ENCODE data around the gene C1orf198.

C1orf198 gene

DNA sequence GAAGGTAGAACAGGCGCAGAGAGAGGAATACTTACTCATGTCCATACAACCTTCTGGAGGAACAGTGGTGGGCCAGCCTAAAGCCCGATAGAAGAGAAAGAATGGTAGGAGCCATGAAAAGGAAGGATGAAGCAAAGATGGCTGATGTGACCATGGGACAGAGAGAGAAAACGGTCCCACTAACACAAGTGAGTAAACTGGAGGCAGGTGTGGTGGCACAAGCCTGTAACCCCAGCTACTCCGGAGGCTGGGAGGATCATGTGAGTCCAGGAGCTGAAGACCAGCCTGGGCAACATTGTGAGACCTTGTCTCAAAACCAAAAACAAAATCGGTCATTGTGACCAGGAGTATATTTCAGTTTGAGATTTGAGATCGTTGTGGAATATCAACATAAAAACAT, 49.4 kb downstream of the C1orf198 start:
- H3K4me3 ChIP-seq (ENCODE audit: low read depth, low read length) = no peak overlapping the region
- TF ChIP-seq, protein P1, sequence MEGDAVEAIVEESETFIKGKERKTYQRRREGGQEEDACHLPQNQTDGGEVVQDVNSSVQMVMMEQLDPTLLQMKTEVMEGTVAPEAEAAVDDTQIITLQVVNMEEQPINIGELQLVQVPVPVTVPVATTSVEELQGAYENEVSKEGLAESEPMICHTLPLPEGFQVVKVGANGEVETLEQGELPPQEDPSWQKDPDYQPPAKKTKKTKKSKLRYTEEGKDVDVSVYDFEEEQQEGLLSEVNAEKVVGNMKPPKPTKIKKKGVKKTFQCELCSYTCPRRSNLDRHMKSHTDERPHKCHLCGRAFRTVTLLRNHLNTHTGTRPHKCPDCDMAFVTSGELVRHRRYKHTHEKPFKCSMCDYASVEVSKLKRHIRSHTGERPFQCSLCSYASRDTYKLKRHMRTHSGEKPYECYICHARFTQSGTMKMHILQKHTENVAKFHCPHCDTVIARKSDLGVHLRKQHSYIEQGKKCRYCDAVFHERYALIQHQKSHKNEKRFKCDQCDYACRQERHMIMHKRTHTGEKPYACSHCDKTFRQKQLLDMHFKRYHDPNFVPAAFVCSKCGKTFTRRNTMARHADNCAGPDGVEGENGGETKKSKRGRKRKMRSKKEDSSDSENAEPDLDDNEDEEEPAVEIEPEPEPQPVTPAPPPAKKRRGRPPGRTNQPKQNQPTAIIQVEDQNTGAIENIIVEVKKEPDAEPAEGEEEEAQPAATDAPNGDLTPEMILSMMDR (IDR thresholded peaks at IDR 0.05; ENCODE audit: low read depth, low read length, missing control alignments) = no peak
- no peak for DNase-seq (ENCODE audit: low read depth)

DNA sequence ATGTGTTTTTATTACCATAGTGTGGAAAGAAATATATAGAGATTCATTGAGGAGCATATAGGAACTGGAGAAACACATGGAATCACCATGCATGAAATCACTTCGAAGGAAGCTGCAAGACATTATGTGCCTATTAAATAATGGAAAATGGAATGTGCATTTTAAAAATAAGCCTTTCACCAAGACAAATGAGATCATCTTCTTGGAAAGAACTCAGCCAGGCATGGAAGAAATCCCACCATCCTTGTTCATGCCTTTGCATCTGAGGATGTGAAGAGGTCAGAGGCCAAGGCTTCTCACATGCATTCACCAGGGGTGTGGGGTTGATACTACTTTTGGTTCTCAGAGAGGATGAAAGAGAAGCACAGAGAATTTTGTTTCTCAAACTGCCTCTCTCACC, 50.0 kb downstream of the C1orf198 start:
- TF ChIP-seq, protein P1 (IDR thresholded peaks at IDR 0.05; ENCODE audit: low read depth, low read length, missing control alignments) = no peak
- no peak overlapping the region for H3K4me3 ChIP-seq (ENCODE audit: low read depth, low read length)
- DNase-seq (ENCODE audit: low read depth) = no peak

DNA sequence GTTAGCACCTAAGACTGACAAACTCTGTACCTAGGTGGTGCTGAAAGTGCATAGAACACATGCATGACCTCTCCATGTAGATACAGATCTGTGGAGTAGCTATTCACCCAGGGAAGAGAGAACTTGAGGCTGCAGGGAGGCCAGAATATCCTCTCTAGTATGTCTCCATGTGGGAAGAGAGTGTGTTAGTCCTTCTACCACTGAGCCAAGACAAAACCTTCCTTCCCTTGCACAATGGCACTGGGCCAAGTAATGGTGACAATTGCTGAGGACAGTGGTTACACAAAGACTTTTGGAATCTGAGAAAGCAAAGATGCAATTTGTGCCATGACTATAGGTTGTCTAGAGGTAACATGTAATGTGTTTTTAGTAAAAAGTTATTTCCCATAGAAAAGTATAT, 52.3 kb downstream of the C1orf198 start:
- DNase-seq (ENCODE audit: low read depth) = no peak
- TF ChIP-seq, protein P1 (IDR thresholded peaks at IDR 0.05; ENCODE audit: low read depth, low read length, missing control alignments) = no peak
- no peak overlapping the region for H3K4me3 ChIP-seq (ENCODE audit: low read depth, low read length)

DNA sequence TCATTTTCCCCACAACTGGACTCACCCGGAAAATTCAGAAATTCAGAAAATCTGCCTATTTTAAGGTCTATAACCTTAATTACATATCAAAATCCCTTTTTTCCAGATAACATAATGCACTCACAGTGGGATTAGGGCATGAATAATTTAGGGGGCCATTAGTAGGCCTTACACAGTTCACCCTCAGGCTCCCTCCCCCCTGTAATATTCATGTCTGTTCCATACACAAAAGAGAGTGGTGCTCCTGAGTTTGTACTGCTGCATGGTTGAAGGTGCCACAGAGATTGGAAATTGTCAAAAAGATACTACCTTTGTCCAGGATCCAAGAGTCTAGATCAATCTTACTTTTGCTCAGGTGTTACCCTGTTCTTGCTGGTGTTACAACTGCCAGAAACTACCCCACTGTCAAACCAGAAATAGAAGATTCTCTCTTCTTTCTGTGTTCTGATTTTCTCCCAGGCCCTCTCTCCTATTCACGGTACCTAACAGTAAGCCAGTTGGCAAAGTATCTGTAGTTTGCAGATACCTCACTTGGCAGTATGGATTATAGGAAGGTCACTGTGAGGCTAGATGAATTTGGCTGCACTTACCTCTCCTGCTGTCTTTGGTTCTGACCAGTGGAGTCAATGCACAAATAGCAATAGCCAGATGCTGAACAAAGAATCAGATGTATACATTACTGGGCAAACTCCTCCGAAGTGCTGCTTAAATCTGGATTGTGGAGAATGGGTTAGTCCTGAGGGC, 53.2 kb downstream of the C1orf198 start:
- TF ChIP-seq, protein P1 (IDR thresholded peaks at IDR 0.05; ENCODE audit: low read depth, low read length, missing control alignments) = no peak
- no peak for DNase-seq (ENCODE audit: low read depth)
- no peak overlapping the region for H3K4me3 ChIP-seq (ENCODE audit: low read depth, low read length)

DNA sequence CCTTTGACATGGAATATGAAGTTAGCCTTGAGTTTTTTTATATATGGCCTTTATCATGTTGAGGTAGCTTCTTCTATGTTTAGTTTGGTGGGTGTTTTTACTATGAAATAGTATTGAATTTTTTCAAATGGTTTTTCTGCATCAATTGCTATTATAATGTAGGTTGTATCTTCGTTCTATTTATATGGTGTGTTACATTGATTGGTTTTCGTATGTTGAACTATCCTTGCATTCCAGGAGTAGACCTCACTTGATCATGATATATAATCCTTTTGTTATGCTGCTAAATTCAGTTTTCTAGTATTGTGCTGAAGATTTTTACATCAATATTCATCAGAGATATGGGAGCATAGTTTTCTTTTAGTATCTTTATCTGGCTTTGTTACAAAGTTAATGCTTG, 55.8 kb downstream of the C1orf198 start:
- no peak overlapping the region for H3K4me3 ChIP-seq (ENCODE audit: low read depth, low read length)
- no peak for DNase-seq (ENCODE audit: low read depth)
- TF ChIP-seq, protein P1 (IDR thresholded peaks at IDR 0.05; ENCODE audit: low read depth, low read length, missing control alignments) = no peak

DNA sequence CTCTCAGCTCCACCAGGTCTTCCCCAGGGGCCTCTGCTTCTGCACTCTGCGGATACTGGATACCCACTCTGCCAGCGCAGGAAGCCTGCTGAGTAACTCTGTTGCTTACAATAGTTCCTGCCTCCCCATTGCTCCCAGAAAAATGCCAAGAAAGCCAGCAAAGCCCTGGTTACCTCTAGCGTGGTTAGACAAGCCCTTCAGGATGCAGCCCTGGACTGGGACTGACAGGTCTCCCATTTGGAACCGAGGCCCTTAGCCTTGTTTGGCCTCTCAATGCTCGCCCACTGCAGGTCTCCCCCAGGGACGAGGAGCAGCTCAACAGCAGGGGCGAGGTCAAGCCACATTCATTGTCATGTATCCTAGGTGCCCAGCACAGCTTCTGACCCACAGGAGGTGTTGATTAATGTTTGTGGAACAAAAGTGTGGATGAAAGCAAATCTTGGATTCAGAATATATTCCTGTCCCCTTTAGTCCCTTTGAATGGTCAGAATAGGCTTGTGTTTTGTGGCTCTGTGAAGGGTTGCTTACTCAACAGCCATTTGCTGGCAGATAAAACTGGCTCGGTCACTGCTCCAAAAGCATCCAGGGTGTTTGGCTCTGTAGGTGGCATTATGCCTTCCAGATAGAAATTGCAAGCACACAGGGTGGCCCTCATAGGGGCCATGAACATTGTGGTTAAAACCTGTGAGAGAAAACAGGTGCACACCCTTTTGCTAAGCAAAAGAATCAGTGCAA, 58.9 kb downstream of the C1orf198 start:
- no peak for DNase-seq (ENCODE audit: low read depth)
- H3K4me3 ChIP-seq (ENCODE audit: low read depth, low read length) = no peak overlapping the region
- TF ChIP-seq, protein P1 (IDR thresholded peaks at IDR 0.05; ENCODE audit: low read depth, low read length, missing control alignments) = no peak

All from GM12864 (cell line).